H1 (cell line): ENCODE data around the gene FAM234A.

Experiments used
- CEBPB ChIP-seq: IDR thresholded peaks from 2 replicates; pipeline ENCODE4 v1.6.1; 2012; ENCODE audit warnings: low read depth, low read length
- CTCF ChIP-seq, 3 experiments: IDR thresholded peaks; 1 replicate in 2 of 3; 2 replicates in 1 of 3; pipeline versions ENCODE4 v1.5.1 to v1.6.1; 2011; ENCODE audit warnings: low read length in 3 of 3, mild to moderate bottlenecking in 3 of 3, inconsistent platforms in 2 of 3, low read depth in 1 of 3, moderate library complexity in 1 of 3; ENCODE audit not compliant: insufficient read depth in 1 of 3; ENCODE audit errors: control extremely low read depth in 1 of 3
- EZH2 ChIP-seq: fragments of 200-600 bp; sonication (generic); IDR thresholded peaks from 2 replicates; pipeline ENCODE4 v1.7.1; 2012; ENCODE audit warnings: low read depth, mild to moderate bottlenecking, moderate library complexity, low read length, inconsistent platforms; ENCODE audit not compliant: severe bottlenecking
- POLR2A ChIP-seq, 2 experiments: IDR thresholded peaks; 1 replicate in 1 of 2; 2 replicates in 1 of 2; pipeline ENCODE4 v1.6.1; 2011; ENCODE audit warnings: low read depth in 2 of 2, low read length in 2 of 2, mild to moderate bottlenecking in 2 of 2; ENCODE audit errors: control extremely low read depth in 1 of 2
- RXRA ChIP-seq: IDR thresholded peaks from 2 replicates; pipeline ENCODE4 v1.6.1; 2011; ENCODE audit warnings: low read depth, mild to moderate bottlenecking, low read length, moderate library complexity; ENCODE audit not compliant: insufficient read depth
- SIN3A ChIP-seq, 2 experiments: IDR thresholded peaks in 1 of 2; conservative IDR thresholded peaks in 1 of 2; 2 replicates each; pipeline ENCODE4 v1.6.1; 2011 to 2012; ENCODE audit warnings: low read length in 2 of 2, improper control_type of control experiment in 1 of 2, low read depth in 1 of 2, mild to moderate bottlenecking in 1 of 2

GRCh38 chr16:259814-260253 is 25.2 kb downstream of the FAM234A start:
- TF ChIP-seq CTCF (IDR thresholded peaks at IDR 0.05; ENCODE audit: control extremely low read depth in 1 of 3, insufficient read depth in 1 of 3, low read depth in 1 of 3, low read length in 3 of 3) (no peak), EZH2 (no peak), POLR2A (IDR thresholded peaks at IDR 0.05; ENCODE audit: control extremely low read depth in 1 of 2, low read depth in 2 of 2, low read length in 2 of 2) (no peak), SIN3A (conservative IDR thresholded peaks at IDR 0.05 in 1 of 2, IDR thresholded peaks at IDR 0.05 in 1 of 2; ENCODE audit: low read depth in 1 of 2, low read length in 2 of 2) (no peak), RXRA (no peak), CEBPB (no peak)
